ENCODE data around the gene SYNPR.

DNA sequence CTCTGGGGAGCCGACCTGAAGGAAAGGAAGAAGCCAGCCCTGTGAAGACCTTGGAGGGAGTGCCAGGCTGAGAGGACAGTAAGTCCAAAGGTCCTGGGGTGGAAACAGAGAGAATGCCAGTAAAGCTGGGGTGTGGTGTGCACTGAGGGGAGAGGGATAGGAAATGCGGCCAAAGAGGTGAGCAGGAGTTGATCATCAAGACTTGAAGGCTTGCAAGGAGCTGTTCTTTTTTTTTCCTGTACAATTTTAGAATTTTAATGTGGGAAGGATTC lies 73.8 kb downstream of the SYNPR start:
- TF ChIP-seq, protein P1, sequence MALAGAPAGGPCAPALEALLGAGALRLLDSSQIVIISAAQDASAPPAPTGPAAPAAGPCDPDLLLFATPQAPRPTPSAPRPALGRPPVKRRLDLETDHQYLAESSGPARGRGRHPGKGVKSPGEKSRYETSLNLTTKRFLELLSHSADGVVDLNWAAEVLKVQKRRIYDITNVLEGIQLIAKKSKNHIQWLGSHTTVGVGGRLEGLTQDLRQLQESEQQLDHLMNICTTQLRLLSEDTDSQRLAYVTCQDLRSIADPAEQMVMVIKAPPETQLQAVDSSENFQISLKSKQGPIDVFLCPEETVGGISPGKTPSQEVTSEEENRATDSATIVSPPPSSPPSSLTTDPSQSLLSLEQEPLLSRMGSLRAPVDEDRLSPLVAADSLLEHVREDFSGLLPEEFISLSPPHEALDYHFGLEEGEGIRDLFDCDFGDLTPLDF (CRISPR knock-in tag; IDR thresholded peaks at IDR 0.05) = no peak
- TF ChIP-seq, protein P2, sequence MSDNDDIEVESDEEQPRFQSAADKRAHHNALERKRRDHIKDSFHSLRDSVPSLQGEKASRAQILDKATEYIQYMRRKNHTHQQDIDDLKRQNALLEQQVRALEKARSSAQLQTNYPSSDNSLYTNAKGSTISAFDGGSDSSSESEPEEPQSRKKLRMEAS (CRISPR knock-in tag; IDR thresholded peaks at IDR 0.05) = no peak
- TF ChIP-seq CTCF (IDR thresholded peaks at IDR 0.05) (no peak), ELF4 (CRISPR knock-in tag; IDR thresholded peaks at IDR 0.05; ENCODE audit: low read depth) (no peak), EMX1 (CRISPR knock-in tag; IDR thresholded peaks at IDR 0.05) (no peak)

Measured in WTC11 (cell line).